Stimulated activated naive CD8-positive, alpha-beta T cell treated with anti-CD3 and anti-CD28 coated beads, Interleukin-15, Interleukin-2, amounts not matched to agents 100 ng/mL and 50 ng/mL, for 24 hours (primary cell): Measurements from ENCODE around the gene DDX46.
A peak's percentile ranks its signal among the peaks of the same experiment; 100 is the strongest.
"Not testable (repeated sequence)": the region's sequence is repeated elsewhere in the genome, so short reads cannot be mapped to it uniquely, and the experiment has no call there.

Experiments
- H3K27ac Mint-ChIP-seq: one replicate; pipeline ENCODE4 v1.8.0; 2021; ENCODE audit warnings: mild to moderate bottlenecking, mixed read lengths
- H3K27me3 Mint-ChIP-seq: one replicate; pipeline ENCODE4 v1.8.0; 2021; ENCODE audit warnings: mixed read lengths
- H3K36me3 Mint-ChIP-seq: one replicate; pipeline ENCODE4 v1.8.0; 2021; ENCODE audit warnings: low read depth, mixed read lengths
- H3K4me1 Mint-ChIP-seq: one replicate; pipeline ENCODE4 v1.8.0; 2021; ENCODE audit warnings: low read depth, mixed read lengths
- H3K4me3 Mint-ChIP-seq: one replicate; pipeline ENCODE4 v1.8.0; 2021; ENCODE audit warnings: mild to moderate bottlenecking, mixed read lengths
- H3K9me3 Mint-ChIP-seq: one replicate; pipeline ENCODE4 v1.8.0; 2021; ENCODE audit warnings: mixed read lengths

DDX46 gene

GRCh38 chr5:134846641-134846960 lies 88.0 kb downstream of the DDX46 start:
- Mint-ChIP-seq H3K4me3 (peak overlapping the region; percentile 95), H3K27ac (peak overlapping the region; percentile 93), H3K4me1 (peaks cover 46% of the 10 kb centered on the region), H3K36me3 (peaks cover 29% of the 10 kb centered on the region), H3K27me3 (no peaks in the 10 kb centered on the region), H3K9me3 (no peaks in the 10 kb centered on the region)

- Mint-ChIP-seq H3K4me1 (peaks cover 52% of the 10 kb centered on the region), H3K36me3 (peaks cover 40% of the 10 kb centered on the region)
- H3K4me3 Mint-ChIP-seq, H3K27me3 Mint-ChIP-seq, H3K9me3 Mint-ChIP-seq, H3K27ac Mint-ChIP-seq: not testable (repeated sequence)
Measured at GRCh38 chr5:134849434-134849933, 90.9 kb downstream of the DDX46 start.

GRCh38 chr5:134851307-134851923 lies 92.8 kb downstream of the DDX46 start:
- Mint-ChIP-seq H3K27ac (no peak overlapping the region), H3K4me3 (no peak overlapping the region), H3K9me3 (no peaks in the 10 kb centered on the region), H3K4me1 (peaks cover 49% of the 10 kb centered on the region), H3K27me3 (no peaks in the 10 kb centered on the region), H3K36me3 (peaks cover 46% of the 10 kb centered on the region)

- H3K4me1 Mint-ChIP-seq, result peaks cover 19% of the 10 kb centered on the region
- not testable (repeated sequence) for H3K9me3 Mint-ChIP-seq, H3K27ac Mint-ChIP-seq, H3K4me3 Mint-ChIP-seq, H3K27me3 Mint-ChIP-seq
- peaks cover 46% of the 10 kb centered on the region for H3K36me3 Mint-ChIP-seq
Measured at GRCh38 chr5:134856465-134856864, 97.9 kb downstream of the DDX46 start.

- Mint-ChIP-seq H3K36me3 (peaks cover 40% of the 10 kb centered on the region), H3K27me3 (no peaks in the 10 kb centered on the region), H3K4me3 (no peak overlapping the region), H3K4me1 (peaks cover 17% of the 10 kb centered on the region), H3K9me3 (no peaks in the 10 kb centered on the region), H3K27ac (no peak overlapping the region)
Measured at GRCh38 chr5:134857401-134857800, 98.8 kb downstream of the DDX46 start.

- no peaks in the 10 kb centered on the region for H3K9me3 Mint-ChIP-seq
Measured at GRCh38 chr5:134864707-134865106, 106.1 kb downstream of the DDX46 start.

GRCh38 chr5:134873494-134873893 lies 114.9 kb downstream of the DDX46 start:
- Mint-ChIP-seq H3K4me3 (peak overlapping the region; percentile 98), H3K36me3 (peaks cover 14% of the 10 kb centered on the region), H3K9me3 (no peaks in the 10 kb centered on the region), H3K27me3 (no peaks in the 10 kb centered on the region), H3K27ac (peak overlapping the region; percentile 96), H3K4me1 (peaks cover 40% of the 10 kb centered on the region)

More at GRCh38 chr5:134864707-134865106, 106.1 kb downstream of the DDX46 start:
- Mint-ChIP-seq H3K36me3 (peaks cover 8% of the 10 kb centered on the region), H3K27me3 (no peaks in the 10 kb centered on the region), H3K4me1 (no peaks in the 10 kb centered on the region), H3K27ac (no peak overlapping the region), H3K4me3 (no peak overlapping the region)

- Mint-ChIP-seq H3K36me3 (peaks cover 14% of the 10 kb centered on the region), H3K4me1 (peaks cover 44% of the 10 kb centered on the region), H3K27me3 (no peaks in the 10 kb centered on the region), H3K9me3 (no peaks in the 10 kb centered on the region), H3K27ac (peak within 1 kb of the TSS; percentile 96), H3K4me3 (peak within 1 kb of the TSS; percentile 98)
Measured at GRCh38 chr5:134873987-134874830, 115.6 kb downstream of the DDX46 start, which contains the start of gene TXNDC15. TXNDC15 (plus strand) TSS chr5:134874371; CDS start chr5:134874428, 57 bp downstream.

GRCh38 chr5:134874831-134875655 lies 116.5 kb downstream of the DDX46 start:
- H3K36me3 Mint-ChIP-seq, result peaks cover 17% of the 10 kb centered on the region
- peaks cover 47% of the 10 kb centered on the region for H3K4me1 Mint-ChIP-seq
- H3K9me3 Mint-ChIP-seq, result no peaks in the 10 kb centered on the region
- H3K27me3 Mint-ChIP-seq, result no peaks in the 10 kb centered on the region
- H3K4me3 Mint-ChIP-seq, result peak overlapping the region; percentile 98
- peak overlapping the region; percentile 96 for H3K27ac Mint-ChIP-seq

- Mint-ChIP-seq H3K27ac (peak overlapping the region; percentile 8), H3K27me3 (no peaks in the 10 kb centered on the region), H3K4me3 (no peak overlapping the region), H3K36me3 (peaks cover 21% of the 10 kb centered on the region), H3K4me1 (peaks cover 48% of the 10 kb centered on the region), H3K9me3 (no peaks in the 10 kb centered on the region)
Measured at GRCh38 chr5:134877159-134877558, 118.6 kb downstream of the DDX46 start.

GRCh38 chr5:134878403-134878802 lies 119.8 kb downstream of the DDX46 start:
- Mint-ChIP-seq H3K4me3 (no peak overlapping the region), H3K27me3 (no peaks in the 10 kb centered on the region), H3K9me3 (no peaks in the 10 kb centered on the region), H3K36me3 (peaks cover 21% of the 10 kb centered on the region), H3K4me1 (peaks cover 44% of the 10 kb centered on the region), H3K27ac (no peak overlapping the region)

- Mint-ChIP-seq H3K27me3 (no peaks in the 10 kb centered on the region), H3K4me3 (no peak overlapping the region), H3K36me3 (peaks cover 21% of the 10 kb centered on the region), H3K4me1 (peaks cover 41% of the 10 kb centered on the region), H3K9me3 (no peaks in the 10 kb centered on the region), H3K27ac (no peak overlapping the region)
Measured at GRCh38 chr5:134879456-134879855, 120.9 kb downstream of the DDX46 start.
